Keratinocyte (primary cell): ENCODE results near the gene RBM15.

ENCODE experiments used
- EZH2 ChIP-seq: IDR thresholded peaks from one replicate; pipeline ENCODE4 v1.6.1; 2012; ENCODE audit warnings: inconsistent platforms, mild to moderate bottlenecking, low read length, moderate library complexity
- TF ChIP-seq, protein P1 (sequence below), 3 experiments: IDR thresholded peaks in 1 of 3; conservative IDR thresholded peaks in 1 of 3; optimal IDR thresholded peaks in 1 of 3; 2 replicates in 2 of 3; 3 replicates in 1 of 3; pipeline versions ENCODE3 to v1.5.1; 2011; ENCODE audit warnings: low read length in 3 of 3, mild to moderate bottlenecking in 3 of 3, moderate library complexity in 2 of 3, control low read depth in 1 of 3, inconsistent platforms in 1 of 3; ENCODE audit not compliant: insufficient read depth in 2 of 3; ENCODE audit errors: extremely low read depth in 1 of 3

GRCh38 chr1:110375490-110375889 is 36.3 kb downstream of the RBM15 start:
- TF ChIP-seq, protein P1, sequence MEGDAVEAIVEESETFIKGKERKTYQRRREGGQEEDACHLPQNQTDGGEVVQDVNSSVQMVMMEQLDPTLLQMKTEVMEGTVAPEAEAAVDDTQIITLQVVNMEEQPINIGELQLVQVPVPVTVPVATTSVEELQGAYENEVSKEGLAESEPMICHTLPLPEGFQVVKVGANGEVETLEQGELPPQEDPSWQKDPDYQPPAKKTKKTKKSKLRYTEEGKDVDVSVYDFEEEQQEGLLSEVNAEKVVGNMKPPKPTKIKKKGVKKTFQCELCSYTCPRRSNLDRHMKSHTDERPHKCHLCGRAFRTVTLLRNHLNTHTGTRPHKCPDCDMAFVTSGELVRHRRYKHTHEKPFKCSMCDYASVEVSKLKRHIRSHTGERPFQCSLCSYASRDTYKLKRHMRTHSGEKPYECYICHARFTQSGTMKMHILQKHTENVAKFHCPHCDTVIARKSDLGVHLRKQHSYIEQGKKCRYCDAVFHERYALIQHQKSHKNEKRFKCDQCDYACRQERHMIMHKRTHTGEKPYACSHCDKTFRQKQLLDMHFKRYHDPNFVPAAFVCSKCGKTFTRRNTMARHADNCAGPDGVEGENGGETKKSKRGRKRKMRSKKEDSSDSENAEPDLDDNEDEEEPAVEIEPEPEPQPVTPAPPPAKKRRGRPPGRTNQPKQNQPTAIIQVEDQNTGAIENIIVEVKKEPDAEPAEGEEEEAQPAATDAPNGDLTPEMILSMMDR (optimal IDR thresholded peaks at IDR 0.05 in 1 of 3, IDR thresholded peaks at IDR 0.05 in 1 of 3, conservative IDR thresholded peaks at IDR 0.05 in 1 of 3; ENCODE audit: extremely low read depth in 1 of 3, insufficient read depth in 2 of 3, low read length in 3 of 3) = no peak
- TF ChIP-seq EZH2 = no peak
